Measurements from ENCODE around the gene CREB5. TPM values are rescaled to one million over a fixed set of nuclear protein-coding genes. Genes with fewer than 3 reads are reported as not detected.

The CREB5 gene
- total and polyA plus RNA-seq, 3 donors from 2014 or later = 2.0 to 2.9 (median 2.9) TPM

DNA sequence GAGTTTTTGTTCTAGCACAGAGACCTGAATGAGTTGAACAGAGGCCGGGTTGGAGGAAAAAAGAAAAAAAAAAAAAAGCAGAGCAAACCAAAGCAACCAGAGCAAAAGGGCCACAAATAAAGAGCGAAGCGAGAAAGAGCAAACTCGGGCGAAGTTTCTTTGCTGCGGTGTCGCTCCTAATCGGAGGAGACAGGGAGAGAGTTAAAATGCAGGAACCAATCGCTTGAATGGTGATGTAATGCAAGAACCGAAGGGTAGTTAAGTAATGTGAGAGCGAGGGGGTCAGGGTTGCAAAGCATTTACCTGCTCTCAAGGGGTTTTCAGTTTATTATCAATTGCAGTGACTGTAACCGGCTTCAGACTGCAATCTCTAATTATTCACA is 274.1 kb downstream of the CREB5 start:
- H3K4me3 ChIP-seq = peak overlapping the region; percentile 4 to 40
- peak overlapping the region in 1 of 2 donors; percentile 54 for H3K27ac ChIP-seq
- H3K36me3 ChIP-seq (ENCODE audit: low read depth, missing control alignments) = no peaks in the 10 kb centered on the region
- H3K4me1 ChIP-seq = peaks cover 4% of the 10 kb centered on the region
- WGBS, 2 donors = 25 to 29% methylated on average over 12 of the region's 12 CpGs
- TF ChIP-seq CTCF (IDR thresholded peaks at IDR 0.05) = no peak
- no peak for TF ChIP-seq POLR2A (IDR thresholded peaks at IDR 0.05)
- no peaks in the 10 kb centered on the region for H3K9me3 ChIP-seq
- DNase-seq = no peak
- no peaks in the 10 kb centered on the region for H3K27me3 ChIP-seq
- intact Hi-C loops (cut with DNase I; ENCODE audit: low total_unique reads) = no loop called here

GRCh38 chr7:28687537-28687936 is 275.2 kb downstream of the CREB5 start:
- Histone ChIP-seq H3K36me3 (ENCODE audit: low read depth, missing control alignments) (no peaks in the 10 kb centered on the region), H3K27ac (no peak overlapping the region), H3K4me1 (peaks cover 4% of the 10 kb centered on the region), H3K27me3 (no peaks in the 10 kb centered on the region), H3K4me3 (no peak overlapping the region), H3K9me3 (no peaks in the 10 kb centered on the region)
- TF ChIP-seq CTCF (IDR thresholded peaks at IDR 0.05) (no peak), POLR2A (IDR thresholded peaks at IDR 0.05) (no peak)
- WGBS, 2 donors = 74 to 82% methylated on average over 4 of the region's 4 CpGs
- intact Hi-C loops (cut with DNase I; ENCODE audit: low total_unique reads) = no loop called here
- DNase-seq = no peak

- DNase-seq = no peak
- Histone ChIP-seq H3K27me3 (no peaks in the 10 kb centered on the region), H3K9me3 (no peaks in the 10 kb centered on the region), H3K4me3 (no peak overlapping the region), H3K4me1 (peaks cover 4% of the 10 kb centered on the region), H3K27ac (no peak overlapping the region), H3K36me3 (ENCODE audit: low read depth, missing control alignments) (no peaks in the 10 kb centered on the region)
- intact Hi-C loops (cut with DNase I; ENCODE audit: low total_unique reads) = no loop called here
- no peak for TF ChIP-seq POLR2A (IDR thresholded peaks at IDR 0.05)
- no peak for TF ChIP-seq CTCF (IDR thresholded peaks at IDR 0.05)
- 61 to 67% methylated on average over 2 of the region's 2 CpGs for WGBS, 2 donors
These were observed 275.9 kb downstream of the CREB5 start for GRCh38 chr7:28688174-28688573.

- Histone ChIP-seq H3K4me1 (peaks cover 4% of the 10 kb centered on the region), H3K9me3 (no peaks in the 10 kb centered on the region), H3K27ac (no peak overlapping the region), H3K27me3 (no peaks in the 10 kb centered on the region), H3K4me3 (no peak overlapping the region), H3K36me3 (ENCODE audit: low read depth, missing control alignments) (no peaks in the 10 kb centered on the region)
- no peak for DNase-seq
- TF ChIP-seq POLR2A (IDR thresholded peaks at IDR 0.05) (no peak), CTCF (IDR thresholded peaks at IDR 0.05) (no peak)
- WGBS, 2 donors = 85 to 96% methylated on average over 5 of the region's 5 CpGs
- intact Hi-C loops (cut with DNase I; ENCODE audit: low total_unique reads) = no loop called here
These were observed 276.3 kb downstream of the CREB5 start for GRCh38 chr7:28688651-28689050.
